Heart left ventricle (tissue), 13 donors: Measurements from ENCODE around the gene USP6.

Experiments
- CTCF ChIP-seq, 12 donors: fragments of 200-600 bp; sonication (generic) in 4 of 12; IDR thresholded peaks; one replicate each; pipeline versions ENCODE4 v1.5.0 to v1.8.0; 2018 to 2022; ENCODE audit warnings: antibody characterized with exemption in 12 of 12, mild to moderate bottlenecking in 5 of 12
- POLR2A ChIP-seq, 2 donors: fragments of 450-650 bp; IDR thresholded peaks; one replicate each; pipeline ENCODE4 v1.6.1; 2017; ENCODE audit warnings: antibody characterized with exemption in 2 of 2, mild to moderate bottlenecking in 2 of 2, moderate library complexity in 2 of 2
- donor health status: ischemic (EF 13 %, LVEDD 7.1; RV severe dilation, severe dysfunction).
- donor health status: DM: no; HTN: yes; CAD: no.
- donor health status: DM: no; HTN: no; CAD: no.
- donor health status: ischemic (EF 25% LVEDD 6.9; RV normal size, moderate dysfunction).
- donor health status: ischemic (EF 25% LVEDD 5.7; RV mildly dilated, moderate dysfunction).
- donor health status: ischemic (EF 35%, LVEDD 5.7; RV mildly dilated, moderate dysfunction).
- donor health status: nonischemic (EF 11% LVEDD 7.7; RV severe dilation, severe dysfunction).
- donor health status: DM: yes; HTN: yes; CAD: no.
- donor health status: PGD.
- donor health status: ischemic (EF 29% LVEDD 5.4; RV normal size, mild dysfunction).
- donor health status: nonischemic (EF 23%, LVEDD 6.1; RV moderate dilation, normal function).

GRCh38 chr17:5135726-5136579 lies 20.1 kb downstream of the USP6 start:
- no peak for TF ChIP-seq POLR2A (IDR thresholded peaks at IDR 0.05)
- no peak for TF ChIP-seq CTCF (IDR thresholded peaks at IDR 0.05)
